ENCODE results near the gene IRS2.

- no peak for TF ChIP-seq CTCF (IDR thresholded peaks at IDR 0.05)
- TF ChIP-seq POLR2A (IDR thresholded peaks at IDR 0.05), result no peak
Measured at GRCh38 chr13:109769921-109770320, 16.5 kb downstream of the IRS2 start.
